Measurements from ENCODE around the gene PUM2.

- TF ChIP-seq SUZ12 (IDR thresholded peaks at IDR 0.05; ENCODE audit: extremely low read depth, insufficient read depth, insufficient read length) (no peak), ZNF274 (IDR thresholded peaks at IDR 0.05; ENCODE audit: low read depth, low read length) (no peak)
These were observed 129.7 kb downstream of the PUM2 start for GRCh38 chr2:20220806-20221554.
